Prostate gland (tissue), 2 donors: ENCODE results near the gene SPATA3. TPM values are rescaled to one million over a fixed set of nuclear protein-coding genes. Genes with fewer than 3 reads are reported as not detected.
A peak's percentile ranks its signal among the peaks of the same experiment; 100 is the strongest.
"Not testable (repeated sequence)": the region's sequence is repeated elsewhere in the genome, so short reads cannot be mapped to it uniquely, and the experiment has no call there.

ENCODE experiments used
- DNase-seq: peaks from one replicate; pipeline ENCODE4 v3.0.0-alpha.2; 2019; ENCODE audit warnings: low spot score
- H3K27ac ChIP-seq, 2 donors: fragments of 200-600 bp; sonication (generic); 2 replicates each; pipeline ENCODE4 v1.5.1; 2017 to 2019
- H3K27me3 ChIP-seq: fragments of 200-600 bp; sonication (generic); replicated peaks from 2 replicates; pipeline ENCODE4 v1.5.1; 2019; ENCODE audit not compliant: insufficient read depth
- H3K36me3 ChIP-seq, 2 donors: fragments of 200-600 bp; sonication (generic); 1 replicate in 1 of 2; 2 replicates in 1 of 2; pipeline versions ENCODE4 v1.5.1 to v1.8.1; 2017 to 2019
- H3K4me1 ChIP-seq: fragments of 200-600 bp; sonication (generic); replicated peaks from 2 replicates; pipeline ENCODE4 v1.5.1; 2019
- H3K4me3 ChIP-seq, 2 donors: fragments of 200-600 bp; sonication (generic); 2 replicates each; pipeline ENCODE4 v1.5.1; 2017 to 2019
- H3K9me3 ChIP-seq: fragments of 200-600 bp; sonication (generic); 2 replicates; pipeline ENCODE4 v1.5.1; 2017
- POLR2A ChIP-seq: fragments of 450-650 bp; IDR thresholded peaks from one replicate; pipeline ENCODE4 v1.6.1; 2016; ENCODE audit warnings: antibody characterized with exemption, mild to moderate bottlenecking
- POLR2AphosphoS5 ChIP-seq: sonication (generic); formaldehyde crosslinking; IDR thresholded peaks from one replicate; pipeline ENCODE4 v1.6.1; 2017; ENCODE audit warnings: antibody characterized with exemption
- WGBS: methylation state at CpG from one replicate; pipeline ENCODE4 v1.1.5; 2018; 5-methylcytosine and 5-hydroxymethylcytosine counted together
- intact Hi-C: fragments of 100-400 bp; cut with DNase I; formaldehyde crosslinking; loops from one replicate; pipeline ENCODE4 v1.14.2; 2022
- total RNA-seq, 2 donors: library from RNA; depleted of rRNA; stranded (reverse); fragments of >200 nt; gene quantifications; one replicate each; pipeline ENCODE4 v1.1.0, GENCODE V29; 2016
- TF ChIP-seq, protein P1 (sequence below), 4 experiments: fragments of 200-600 bp in 2 of 4; fragments of 450-650 bp in 2 of 4; sonication (generic) in 2 of 4; IDR thresholded peaks; 1 replicate in 3 of 4; 2 replicates in 1 of 4; pipeline ENCODE4 v1.5.1; 2016 to 2019; ENCODE audit warnings: antibody characterized with exemption in 4 of 4, mild to moderate bottlenecking in 2 of 4, moderate library complexity in 2 of 4

The SPATA3 gene
- total RNA-seq, 2 donors from 2014 or later: 1.8 TPM; not detected in 1

DNA sequence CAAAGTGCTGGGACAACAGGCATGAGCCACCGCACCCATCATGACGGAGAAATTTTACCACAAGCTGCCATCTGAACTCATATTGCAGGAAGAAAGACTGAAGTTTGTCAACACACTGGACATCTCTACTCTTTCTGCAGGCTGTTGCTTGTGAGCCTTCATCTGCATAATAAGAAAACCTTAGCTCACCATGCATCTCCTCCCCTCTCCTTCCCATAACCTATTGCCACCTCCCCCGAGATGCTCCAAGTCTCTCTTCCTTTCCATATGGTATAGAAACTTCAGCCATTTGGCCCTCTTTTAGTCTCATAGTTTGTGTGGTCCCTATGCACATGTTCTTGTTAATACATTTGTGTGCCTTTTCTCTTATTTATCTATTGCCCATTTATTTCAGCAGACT is 22.3 kb downstream of the SPATA3 start:
- Histone ChIP-seq H3K27ac (no peak overlapping the region), H3K36me3 (no peaks in the 10 kb centered on the region), H3K27me3 (no peaks in the 10 kb centered on the region), H3K4me3 (no peak overlapping the region), H3K9me3 (no peaks in the 10 kb centered on the region), H3K4me1 (no peaks in the 10 kb centered on the region)
- WGBS: 95% methylated on average over 3 of the region's 3 CpGs
- TF ChIP-seq POLR2AphosphoS5 (no peak), POLR2A (no peak)
- TF ChIP-seq, protein P1, sequence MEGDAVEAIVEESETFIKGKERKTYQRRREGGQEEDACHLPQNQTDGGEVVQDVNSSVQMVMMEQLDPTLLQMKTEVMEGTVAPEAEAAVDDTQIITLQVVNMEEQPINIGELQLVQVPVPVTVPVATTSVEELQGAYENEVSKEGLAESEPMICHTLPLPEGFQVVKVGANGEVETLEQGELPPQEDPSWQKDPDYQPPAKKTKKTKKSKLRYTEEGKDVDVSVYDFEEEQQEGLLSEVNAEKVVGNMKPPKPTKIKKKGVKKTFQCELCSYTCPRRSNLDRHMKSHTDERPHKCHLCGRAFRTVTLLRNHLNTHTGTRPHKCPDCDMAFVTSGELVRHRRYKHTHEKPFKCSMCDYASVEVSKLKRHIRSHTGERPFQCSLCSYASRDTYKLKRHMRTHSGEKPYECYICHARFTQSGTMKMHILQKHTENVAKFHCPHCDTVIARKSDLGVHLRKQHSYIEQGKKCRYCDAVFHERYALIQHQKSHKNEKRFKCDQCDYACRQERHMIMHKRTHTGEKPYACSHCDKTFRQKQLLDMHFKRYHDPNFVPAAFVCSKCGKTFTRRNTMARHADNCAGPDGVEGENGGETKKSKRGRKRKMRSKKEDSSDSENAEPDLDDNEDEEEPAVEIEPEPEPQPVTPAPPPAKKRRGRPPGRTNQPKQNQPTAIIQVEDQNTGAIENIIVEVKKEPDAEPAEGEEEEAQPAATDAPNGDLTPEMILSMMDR (IDR thresholded peaks at IDR 0.05): no peak
- no peak for DNase-seq
- intact Hi-C loops: no loop called here

- intact Hi-C loops: not testable (repeated sequence)
- WGBS: 93% methylated on average over 3 of the region's 3 CpGs
Measured at GRCh38 chr2:231025059-231025458, 29.1 kb downstream of the SPATA3 start.

GRCh38 chr2:231028889-231029288 is 33.0 kb downstream of the SPATA3 start:
- H3K9me3 ChIP-seq: no peaks in the 10 kb centered on the region
- H3K36me3 ChIP-seq: no peaks in the 10 kb centered on the region
- intact Hi-C loops: no loop called here
- H3K4me3 ChIP-seq: no peak overlapping the region
- peak overlapping the region in 1 of 2 donors; percentile 46 for H3K27ac ChIP-seq
- H3K4me1 ChIP-seq: no peaks in the 10 kb centered on the region
- no peaks in the 10 kb centered on the region for H3K27me3 ChIP-seq
- no peak for TF ChIP-seq POLR2A
- TF ChIP-seq, protein P1 (IDR thresholded peaks at IDR 0.05): no peak
- TF ChIP-seq POLR2AphosphoS5: no peak
- DNase-seq: no peak

More at GRCh38 chr2:231025059-231025458, 29.1 kb downstream of the SPATA3 start:
- H3K4me1 ChIP-seq, H3K27ac ChIP-seq, H3K36me3 ChIP-seq, H3K27me3 ChIP-seq, H3K9me3 ChIP-seq, H3K4me3 ChIP-seq, DNase-seq: not testable (repeated sequence)

GRCh38 chr2:231029563-231029962 is 33.6 kb downstream of the SPATA3 start:
- Histone ChIP-seq H3K4me1 (no peaks in the 10 kb centered on the region), H3K27me3 (no peaks in the 10 kb centered on the region), H3K36me3 (no peaks in the 10 kb centered on the region), H3K9me3 (no peaks in the 10 kb centered on the region), H3K4me3 (no peak overlapping the region), H3K27ac (peak overlapping the region in 1 of 2 donors; percentile 46)
- 85% methylated on average over 9 of the region's 9 CpGs for whole genome bisulfite sequencing
- intact Hi-C loops: no loop called here
- TF ChIP-seq POLR2A (no peak), POLR2AphosphoS5 (no peak)
- TF ChIP-seq, protein P1 (IDR thresholded peaks at IDR 0.05): no peak
- DNase-seq: no peak

- intact Hi-C loops: no loop called here
- H3K27me3 ChIP-seq: no peaks in the 10 kb centered on the region
- 81% methylated on average over 3 of the region's 3 CpGs for WGBS
- H3K4me1 ChIP-seq: no peaks in the 10 kb centered on the region
- no peaks in the 10 kb centered on the region for H3K36me3 ChIP-seq
- no peak for TF ChIP-seq POLR2AphosphoS5
- TF ChIP-seq, protein P1 (IDR thresholded peaks at IDR 0.05): no peak
- TF ChIP-seq POLR2A: no peak
- no peaks in the 10 kb centered on the region for H3K9me3 ChIP-seq
- no peak for DNase-seq
- no peak overlapping the region for H3K27ac ChIP-seq
- H3K4me3 ChIP-seq: no peak overlapping the region
Measured at GRCh38 chr2:231030725-231031124, 34.8 kb downstream of the SPATA3 start.
